IMR-90 (cell line): ENCODE results near the gene NAPSA.

Experiments used
- MAFK ChIP-seq: IDR thresholded peaks from 2 replicates; pipeline ENCODE4 v1.6.1; 2012; ENCODE audit warnings: low read depth, low read length, improper control_type of control experiment
- POLR2A ChIP-seq: IDR thresholded peaks from 2 replicates; pipeline ENCODE4 v1.6.1; 2012; ENCODE audit warnings: mild to moderate bottlenecking, low read depth, low read length
- RFX5 ChIP-seq: IDR thresholded peaks from 2 replicates; pipeline ENCODE4 v1.8.0; 2012; ENCODE audit warnings: low read depth, mild to moderate bottlenecking, low read length, moderate library complexity
- USF2 ChIP-seq: fragments of 150-350 bp; IDR thresholded peaks from 2 replicates; pipeline ENCODE4 v1.6.1; 2017; ENCODE audit warnings: mild to moderate bottlenecking, antibody characterized with exemption, low read length, low read depth
- TF ChIP-seq, protein P1 (sequence below): conservative IDR thresholded peaks from 2 replicates; pipeline ENCODE4 v1.5.1; 2012; ENCODE audit warnings: mild to moderate bottlenecking, low read depth, low read length, improper control_type of control experiment

DNA sequence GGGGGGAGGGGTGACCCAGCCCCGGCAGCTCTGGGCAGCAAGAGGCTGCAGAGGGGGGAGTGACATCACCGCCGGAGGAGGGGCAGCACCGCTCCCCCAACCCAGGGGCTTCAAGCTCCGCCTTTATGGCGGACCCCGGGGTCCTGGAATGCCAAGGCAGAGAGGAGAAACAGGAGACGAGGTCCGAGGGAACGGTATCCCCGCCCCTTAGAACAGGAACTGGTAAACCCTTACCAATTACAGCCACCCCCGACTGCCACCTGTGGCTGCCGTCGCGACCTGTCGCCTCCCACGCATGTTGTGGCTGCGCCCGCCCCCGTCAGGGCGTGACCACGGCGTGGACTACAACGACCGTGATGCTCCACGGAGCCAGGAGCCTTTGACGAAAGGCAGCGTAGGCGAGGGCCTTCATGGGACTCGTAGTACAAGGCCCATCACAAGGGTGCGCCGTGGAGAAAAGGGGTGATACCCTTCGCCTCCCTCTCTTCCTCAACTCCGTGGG, 32.2 kb downstream of the NAPSA start:
- TF ChIP-seq, protein P1, sequence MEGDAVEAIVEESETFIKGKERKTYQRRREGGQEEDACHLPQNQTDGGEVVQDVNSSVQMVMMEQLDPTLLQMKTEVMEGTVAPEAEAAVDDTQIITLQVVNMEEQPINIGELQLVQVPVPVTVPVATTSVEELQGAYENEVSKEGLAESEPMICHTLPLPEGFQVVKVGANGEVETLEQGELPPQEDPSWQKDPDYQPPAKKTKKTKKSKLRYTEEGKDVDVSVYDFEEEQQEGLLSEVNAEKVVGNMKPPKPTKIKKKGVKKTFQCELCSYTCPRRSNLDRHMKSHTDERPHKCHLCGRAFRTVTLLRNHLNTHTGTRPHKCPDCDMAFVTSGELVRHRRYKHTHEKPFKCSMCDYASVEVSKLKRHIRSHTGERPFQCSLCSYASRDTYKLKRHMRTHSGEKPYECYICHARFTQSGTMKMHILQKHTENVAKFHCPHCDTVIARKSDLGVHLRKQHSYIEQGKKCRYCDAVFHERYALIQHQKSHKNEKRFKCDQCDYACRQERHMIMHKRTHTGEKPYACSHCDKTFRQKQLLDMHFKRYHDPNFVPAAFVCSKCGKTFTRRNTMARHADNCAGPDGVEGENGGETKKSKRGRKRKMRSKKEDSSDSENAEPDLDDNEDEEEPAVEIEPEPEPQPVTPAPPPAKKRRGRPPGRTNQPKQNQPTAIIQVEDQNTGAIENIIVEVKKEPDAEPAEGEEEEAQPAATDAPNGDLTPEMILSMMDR: no peak
- TF ChIP-seq POLR2A: no peak
- TF ChIP-seq RFX5: no peak
- no peak for TF ChIP-seq USF2
- TF ChIP-seq MAFK: no peak
